PC-9 (cell line): ENCODE results near the gene UBAC1. TPM values are rescaled to one million over a fixed set of nuclear protein-coding genes. Genes with fewer than 3 reads are reported as not detected.

Experiments
- BruUV-seq: library from RNA; stranded (reverse); fragments of 400-500 nt; replicated peaks from 2 replicates; lab custom pipeline; 2021; lab: Mats Ljungman, UMichigan
- CTCF ChIA-PET: fragments of 300-600 bp; sonication (Branson Sonifier 250); formaldehyde crosslinking; loops from one replicate; lab custom pipeline; 2022; ENCODE audit warnings: antibody characterized with exemption; lab: Charles Lee
- POLR2A ChIA-PET: fragments of 300-600 bp; sonication (Branson Sonifier 250); formaldehyde crosslinking; loops from one replicate; lab custom pipeline; 2022; ENCODE audit warnings: antibody characterized with exemption; ENCODE audit not compliant: unreplicated experiment; lab: Charles Lee
- DNase-seq, 2 experiments: peaks; one replicate each; pipeline versions ENCODE4 v3.0.0 to v3.0.0-alpha.2; 2015 to 2022; ENCODE audit warnings: mixed read lengths in 1 of 2
- H2AFZ ChIP-seq: fragments of 200-600 bp; sonication (generic); 2 replicates; pipeline ENCODE4 v1.8.1; 2017; ENCODE audit warnings: antibody characterized with exemption
- H3F3A ChIP-seq: fragments of 200-600 bp; sonication (generic); 2 replicates; pipeline ENCODE4 v1.8.1; 2017; ENCODE audit warnings: antibody characterized with exemption, mild to moderate bottlenecking, low read depth; ENCODE audit not compliant: insufficient read depth
- H3K27ac ChIP-seq: fragments of 200-600 bp; sonication (generic); 2 replicates; pipeline ENCODE4 v1.6.1; 2016; ENCODE audit warnings: mixed run types
- H3K27me3 ChIP-seq: fragments of 200-600 bp; sonication (generic); 2 replicates; pipeline ENCODE4 v1.6.1; 2016; ENCODE audit warnings: low read depth, mixed run types; ENCODE audit not compliant: insufficient read depth
- H3K36me3 ChIP-seq: fragments of 200-600 bp; sonication (generic); 2 replicates; pipeline ENCODE4 v1.6.1; 2016; ENCODE audit warnings: low read depth, mixed run types
- H3K4me1 ChIP-seq: fragments of 200-600 bp; sonication (generic); replicated peaks from 2 replicates; pipeline ENCODE4 v1.6.1; 2016; ENCODE audit warnings: mixed run types; ENCODE audit not compliant: insufficient read depth
- H3K4me2 ChIP-seq: fragments of 200-600 bp; sonication (generic); 2 replicates; pipeline ENCODE4 v1.6.1; 2017; ENCODE audit warnings: mixed run types
- H3K4me3 ChIP-seq: fragments of 200-600 bp; sonication (generic); 2 replicates; pipeline ENCODE4 v1.6.1; 2016; ENCODE audit warnings: mixed run types
- H3K79me2 ChIP-seq: fragments of 200-600 bp; sonication (generic); 2 replicates; pipeline ENCODE4 v1.6.1; 2017; ENCODE audit warnings: low read depth, mixed run types
- H3K9me2 ChIP-seq: fragments of 200-600 bp; sonication (generic); 2 replicates; pipeline ENCODE4 v1.8.1; 2017; ENCODE audit warnings: mild to moderate bottlenecking; ENCODE audit not compliant: insufficient read depth
- H3K9me3 ChIP-seq: fragments of 200-600 bp; sonication (generic); 2 replicates; pipeline ENCODE4 v1.8.1; 2016; ENCODE audit warnings: low read depth; ENCODE audit not compliant: insufficient read depth
- H4K20me1 ChIP-seq: fragments of 200-600 bp; sonication (generic); 2 replicates; pipeline ENCODE4 v1.8.1; 2017; ENCODE audit not compliant: insufficient read depth
- EZH2 ChIP-seq: fragments of 200-600 bp; sonication (generic); IDR thresholded peaks from 2 replicates; pipeline ENCODE4 v1.8.0; 2017; ENCODE audit warnings: antibody characterized with exemption, low read depth
- intact Hi-C: fragments of 100-400 bp; cut with micrococcal nuclease; formaldehyde crosslinking; loops from one replicate; pipeline ENCODE4 v1.10.0; 2022; ENCODE audit not compliant: unreplicated experiment
- total RNA-seq: library from RNA; stranded (reverse); gene quantifications from 2 replicates; pipeline ENCODE4 v1.2.3, GENCODE V29; 2021
- TF ChIP-seq, protein P1 (sequence below): fragments of 200-600 bp; sonication (generic); conservative IDR thresholded peaks from 2 replicates; pipeline ENCODE4 v1.6.1; 2017; ENCODE audit warnings: mixed run types, antibody characterized with exemption, mild to moderate bottlenecking, moderate library complexity

The UBAC1 gene
- total RNA-seq, 1 experiment from 2014 or later, result 27.6 TPM

GRCh38 chr9:135921749-135922310 is 39.3 kb downstream of the UBAC1 start:
- H3K27ac ChIP-seq, result no peak overlapping the region
- no peaks in the 10 kb centered on the region for H4K20me1 ChIP-seq
- H3K4me1 ChIP-seq, result no peaks in the 10 kb centered on the region
- no peaks in the 10 kb centered on the region for H3F3A ChIP-seq
- ChIA-PET POLR2A (no interaction called here), CTCF (no interaction called here)
- H3K36me3 ChIP-seq, result no peaks in the 10 kb centered on the region
- H2AFZ ChIP-seq, result no peak overlapping the region
- no peak for TF ChIP-seq EZH2
- TF ChIP-seq, protein P1, sequence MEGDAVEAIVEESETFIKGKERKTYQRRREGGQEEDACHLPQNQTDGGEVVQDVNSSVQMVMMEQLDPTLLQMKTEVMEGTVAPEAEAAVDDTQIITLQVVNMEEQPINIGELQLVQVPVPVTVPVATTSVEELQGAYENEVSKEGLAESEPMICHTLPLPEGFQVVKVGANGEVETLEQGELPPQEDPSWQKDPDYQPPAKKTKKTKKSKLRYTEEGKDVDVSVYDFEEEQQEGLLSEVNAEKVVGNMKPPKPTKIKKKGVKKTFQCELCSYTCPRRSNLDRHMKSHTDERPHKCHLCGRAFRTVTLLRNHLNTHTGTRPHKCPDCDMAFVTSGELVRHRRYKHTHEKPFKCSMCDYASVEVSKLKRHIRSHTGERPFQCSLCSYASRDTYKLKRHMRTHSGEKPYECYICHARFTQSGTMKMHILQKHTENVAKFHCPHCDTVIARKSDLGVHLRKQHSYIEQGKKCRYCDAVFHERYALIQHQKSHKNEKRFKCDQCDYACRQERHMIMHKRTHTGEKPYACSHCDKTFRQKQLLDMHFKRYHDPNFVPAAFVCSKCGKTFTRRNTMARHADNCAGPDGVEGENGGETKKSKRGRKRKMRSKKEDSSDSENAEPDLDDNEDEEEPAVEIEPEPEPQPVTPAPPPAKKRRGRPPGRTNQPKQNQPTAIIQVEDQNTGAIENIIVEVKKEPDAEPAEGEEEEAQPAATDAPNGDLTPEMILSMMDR, result no peak
- no TSS peak for BruUV-seq
- H3K9me3 ChIP-seq, result no peaks in the 10 kb centered on the region
- no peak overlapping the region for H3K4me3 ChIP-seq
- H3K9me2 ChIP-seq, result no peaks in the 10 kb centered on the region
- no peak for DNase-seq
- H3K79me2 ChIP-seq, result no peaks in the 10 kb centered on the region
- H3K27me3 ChIP-seq, result no peaks in the 10 kb centered on the region
- no peak overlapping the region for H3K4me2 ChIP-seq
- intact Hi-C loops, result no loop called here

- no peaks in the 10 kb centered on the region for H3K36me3 ChIP-seq
- H3K4me2 ChIP-seq, result no peak overlapping the region
- no peak for TF ChIP-seq EZH2
- TF ChIP-seq, protein P1, result no peak
- H3K27ac ChIP-seq, result no peak overlapping the region
- no peaks in the 10 kb centered on the region for H3K9me3 ChIP-seq
- POLR2A ChIA-PET, result no interaction called here
- H3K27me3 ChIP-seq, result no peaks in the 10 kb centered on the region
- H3K4me1 ChIP-seq, result no peaks in the 10 kb centered on the region
- BruUV-seq, result no TSS peak
- no peaks in the 10 kb centered on the region for H3F3A ChIP-seq
- intact Hi-C loops, result no loop called here
- no peak overlapping the region for H2AFZ ChIP-seq
- H4K20me1 ChIP-seq, result no peaks in the 10 kb centered on the region
- DNase-seq, result no peak
- H3K79me2 ChIP-seq, result no peaks in the 10 kb centered on the region
- CTCF ChIA-PET, result no interaction called here
- H3K4me3 ChIP-seq, result no peak overlapping the region
- no peaks in the 10 kb centered on the region for H3K9me2 ChIP-seq
Observed at GRCh38 chr9:135920973-135921585, 40.1 kb downstream of the UBAC1 start.

- no peaks in the 10 kb centered on the region for H3F3A ChIP-seq
- no peaks in the 10 kb centered on the region for H3K9me3 ChIP-seq
- no peaks in the 10 kb centered on the region for H3K36me3 ChIP-seq
- no peaks in the 10 kb centered on the region for H3K4me1 ChIP-seq
- no peaks in the 10 kb centered on the region for H4K20me1 ChIP-seq
- H3K79me2 ChIP-seq, result no peaks in the 10 kb centered on the region
- no peak overlapping the region for H2AFZ ChIP-seq
- no peaks in the 10 kb centered on the region for H3K27me3 ChIP-seq
- no TSS peak for BruUV-seq
- CTCF ChIA-PET, result no interaction called here
- intact Hi-C loops, result no loop called here
- no peak for TF ChIP-seq EZH2
- TF ChIP-seq, protein P1, result no peak
- DNase-seq, result no peak
- H3K27ac ChIP-seq, result no peak overlapping the region
- H3K4me2 ChIP-seq, result no peak overlapping the region
- H3K9me2 ChIP-seq, result no peaks in the 10 kb centered on the region
- H3K4me3 ChIP-seq, result no peak overlapping the region
- POLR2A ChIA-PET, result no interaction called here
Observed at GRCh38 chr9:135920256-135920930, 40.8 kb downstream of the UBAC1 start.
